Kidney tubule cell (primary cell): ENCODE results near the gene HIF1AN.
"Not testable (repeated sequence)": the region's sequence is repeated elsewhere in the genome, so short reads cannot be mapped to it uniquely, and the experiment has no call there.

Experiments used
- DNase-seq: peaks from one replicate; pipeline ENCODE4 v3.0.0-alpha.2; 2018; ENCODE audit warnings: low spot score

The HIF1AN gene

GRCh38 chr10:100567249-100567648 is 31.5 kb downstream of the HIF1AN start:
- DNase-seq = no peak

- no peak for DNase-seq
Observed at GRCh38 chr10:100567826-100568225, 32.1 kb downstream of the HIF1AN start.

- DNase-seq = no peak
Observed at GRCh38 chr10:100568912-100569311, 33.2 kb downstream of the HIF1AN start.

GRCh38 chr10:100569687-100570481 is 34.1 kb downstream of the HIF1AN start:
- peak; percentile 22 for DNase-seq

GRCh38 chr10:100570506-100570905 is 34.8 kb downstream of the HIF1AN start:
- DNase-seq = peak; percentile 63

- peak; percentile 16 for DNase-seq
Observed at GRCh38 chr10:100571084-100571856, 35.5 kb downstream of the HIF1AN start.

GRCh38 chr10:100575146-100575545 is 39.4 kb downstream of the HIF1AN start:
- not testable (repeated sequence) for DNase-seq

- DNase-seq = no peak
Observed at GRCh38 chr10:100575585-100576281, 40.0 kb downstream of the HIF1AN start.

GRCh38 chr10:100576282-100576635 is 40.5 kb downstream of the HIF1AN start:
- no peak for DNase-seq

- no peak for DNase-seq
Observed at GRCh38 chr10:100579261-100580090, 43.7 kb downstream of the HIF1AN start.

GRCh38 chr10:100586959-100587358 is 51.2 kb downstream of the HIF1AN start:
- DNase-seq = no peak

GRCh38 chr10:100598166-100598565 is 62.4 kb downstream of the HIF1AN start:
- no peak for DNase-seq

GRCh38 chr10:100600218-100600617 is 64.5 kb downstream of the HIF1AN start:
- peak; percentile 57 for DNase-seq

GRCh38 chr10:100607439-100607838 is 71.7 kb downstream of the HIF1AN start:
- DNase-seq = no peak
